ENCODE measurements around the gene OTP.

OTP gene
- 0 to 0.11 (median 0) reads per million in 9 experiments for total RNA-seq

- Mint-ChIP-seq H3K36me3 (ENCODE audit: insufficient read depth) (peaks cover 44% of the 10 kb centered on the region), H3K9me3 (peaks cover 6 to 10% of the 10 kb centered on the region in 2 donors), H3K4me1 (ENCODE audit: low read depth in 2 of 2) (peaks cover 8 to 9% of the 10 kb centered on the region in 2 donors), H3K4me3 (peak within 1 kb of the TSS in 1 of 2 donors; percentile 39), H3K27ac (peak within 1 kb of the TSS in 1 of 2 donors; percentile 87), H3K27me3 (peaks cover 77 to 81% of the 10 kb centered on the region in 2 donors)
- DNase-seq = no peak
- ATAC-seq (replicated peaks) = no peak
Observed at GRCh38 chr5:77637998-77638762, at the start of gene OTP. TSS of gene OTP (minus strand) at chr5:77638713. CDS start at chr5:77638549, 164 bp downstream.

- H3K27me3 Mint-ChIP-seq = no peaks in the 10 kb centered on the region
- H3K4me3 Mint-ChIP-seq = no peak overlapping the region
- ATAC-seq (replicated peaks) (no peak), DNase-seq (no peak)
- H3K27ac Mint-ChIP-seq = no peak overlapping the region
- no peaks in the 10 kb centered on the region for H3K9me3 Mint-ChIP-seq
- H3K36me3 Mint-ChIP-seq (ENCODE audit: insufficient read depth) = peaks cover 2% of the 10 kb centered on the region
- no peaks in the 10 kb centered on the region for H3K4me1 Mint-ChIP-seq (ENCODE audit: low read depth in 2 of 2)
Observed at GRCh38 chr5:77683171-77683732, 44.7 kb upstream of the OTP start.

- Mint-ChIP-seq H3K27ac (no peak overlapping the region), H3K36me3 (ENCODE audit: insufficient read depth) (no peaks in the 10 kb centered on the region), H3K27me3 (peaks cover 30 to 51% of the 10 kb centered on the region in 2 donors), H3K4me3 (no peak overlapping the region), H3K9me3 (no peaks in the 10 kb centered on the region), H3K4me1 (ENCODE audit: low read depth in 2 of 2) (no peaks in the 10 kb centered on the region)
- no peak for DNase-seq
- ATAC-seq (replicated peaks) = no peak
Observed at GRCh38 chr5:77670526-77670925, 32.0 kb upstream of the OTP start.

- Mint-ChIP-seq H3K9me3 (no peaks in the 10 kb centered on the region), H3K36me3 (ENCODE audit: insufficient read depth) (no peaks in the 10 kb centered on the region), H3K27ac (no peak overlapping the region), H3K4me3 (no peak overlapping the region), H3K27me3 (peaks cover 30 to 43% of the 10 kb centered on the region in 2 donors), H3K4me1 (ENCODE audit: low read depth in 2 of 2) (no peaks in the 10 kb centered on the region)
- ATAC-seq (replicated peaks) = no peak
- no peak for DNase-seq
Observed at GRCh38 chr5:77669677-77670076, 31.2 kb upstream of the OTP start.

GRCh38 chr5:77663090-77663863, 24.8 kb upstream of the OTP start:
- no peak overlapping the region for H3K4me3 Mint-ChIP-seq
- peaks cover 19 to 39% of the 10 kb centered on the region in 2 donors for H3K27me3 Mint-ChIP-seq
- H3K27ac Mint-ChIP-seq = no peak overlapping the region
- no peaks in the 10 kb centered on the region for H3K9me3 Mint-ChIP-seq
- H3K36me3 Mint-ChIP-seq (ENCODE audit: insufficient read depth) = no peaks in the 10 kb centered on the region
- no peaks in the 10 kb centered on the region for H3K4me1 Mint-ChIP-seq (ENCODE audit: low read depth in 2 of 2)
- DNase-seq (no peak), ATAC-seq (replicated peaks) (no peak)

GRCh38 chr5:77662635-77663034, 24.1 kb upstream of the OTP start:
- ATAC-seq (replicated peaks) (no peak), DNase-seq (no peak)
- no peak overlapping the region for H3K27ac Mint-ChIP-seq
- no peaks in the 10 kb centered on the region for H3K4me1 Mint-ChIP-seq (ENCODE audit: low read depth in 2 of 2)
- H3K27me3 Mint-ChIP-seq = peaks cover 26 to 45% of the 10 kb centered on the region in 2 donors
- no peak overlapping the region for H3K4me3 Mint-ChIP-seq
- H3K9me3 Mint-ChIP-seq = no peaks in the 10 kb centered on the region
- no peaks in the 10 kb centered on the region for H3K36me3 Mint-ChIP-seq (ENCODE audit: insufficient read depth)

GRCh38 chr5:77658662-77659061, 20.1 kb upstream of the OTP start:
- no peaks in the 10 kb centered on the region for H3K36me3 Mint-ChIP-seq (ENCODE audit: insufficient read depth)
- peaks cover 44 to 55% of the 10 kb centered on the region in 2 donors for H3K27me3 Mint-ChIP-seq
- no peaks in the 10 kb centered on the region for H3K9me3 Mint-ChIP-seq
- no peak for ATAC-seq (replicated peaks)
- H3K27ac Mint-ChIP-seq = no peak overlapping the region
- no peak overlapping the region for H3K4me3 Mint-ChIP-seq
- H3K4me1 Mint-ChIP-seq (ENCODE audit: low read depth in 2 of 2) = no peaks in the 10 kb centered on the region
- no peak for DNase-seq

GRCh38 chr5:77651343-77651742, 12.8 kb upstream of the OTP start:
- Mint-ChIP-seq H3K27ac (no peak overlapping the region), H3K9me3 (no peaks in the 10 kb centered on the region), H3K4me1 (ENCODE audit: low read depth in 2 of 2) (no peaks in the 10 kb centered on the region), H3K36me3 (ENCODE audit: insufficient read depth) (no peaks in the 10 kb centered on the region), H3K4me3 (no peak overlapping the region), H3K27me3 (peaks cover 36 to 78% of the 10 kb centered on the region in 2 donors)
- ATAC-seq (replicated peaks) (no peak), DNase-seq (no peak)

- Mint-ChIP-seq H3K4me1 (ENCODE audit: low read depth in 2 of 2) (no peaks in the 10 kb centered on the region), H3K27me3 (peaks cover 40 to 85% of the 10 kb centered on the region in 2 donors), H3K27ac (no peak overlapping the region), H3K36me3 (ENCODE audit: insufficient read depth) (no peaks in the 10 kb centered on the region), H3K4me3 (no peak overlapping the region), H3K9me3 (no peaks in the 10 kb centered on the region)
- ATAC-seq (replicated peaks) = no peak
- DNase-seq = no peak
Observed at GRCh38 chr5:77650686-77651085, 12.2 kb upstream of the OTP start.

GRCh38 chr5:77649776-77650175, 11.3 kb upstream of the OTP start:
- no peaks in the 10 kb centered on the region for H3K9me3 Mint-ChIP-seq

GRCh38 chr5:77645995-77646639, 7.6 kb upstream of the OTP start:
- H3K4me3 Mint-ChIP-seq = peak overlapping the region; percentile 42 to 50
- peaks cover 66 to 97% of the 10 kb centered on the region in 2 donors for H3K27me3 Mint-ChIP-seq
- DNase-seq (no peak), ATAC-seq (replicated peaks) (no peak)
- H3K4me1 Mint-ChIP-seq (ENCODE audit: low read depth in 2 of 2) = peaks cover 9 to 15% of the 10 kb centered on the region in 2 donors
- H3K27ac Mint-ChIP-seq = no peak overlapping the region
- H3K9me3 Mint-ChIP-seq = peaks cover 0 to under 1% of the 10 kb centered on the region in 2 donors
- H3K36me3 Mint-ChIP-seq (ENCODE audit: insufficient read depth) = peaks cover 20% of the 10 kb centered on the region

More at GRCh38 chr5:77649776-77650175, 11.3 kb upstream of the OTP start:
- Mint-ChIP-seq H3K27me3 (peaks cover 45 to 91% of the 10 kb centered on the region in 2 donors), H3K4me1 (ENCODE audit: low read depth in 2 of 2) (peaks cover 1 to 5% of the 10 kb centered on the region in 2 donors), H3K36me3 (ENCODE audit: insufficient read depth) (no peaks in the 10 kb centered on the region), H3K4me3 (no peak overlapping the region), H3K27ac (no peak overlapping the region)
- ATAC-seq (replicated peaks) (no peak), DNase-seq (no peak)

GRCh38 chr5:77645158-77645994, 6.9 kb upstream of the OTP start:
- DNase-seq (peak in 1 of 3 experiments; percentile 32), ATAC-seq (replicated peaks) (peak; percentile 79)
- Mint-ChIP-seq H3K36me3 (ENCODE audit: insufficient read depth) (peaks cover 24% of the 10 kb centered on the region), H3K9me3 (peaks cover 0 to 2% of the 10 kb centered on the region in 2 donors), H3K4me1 (ENCODE audit: low read depth in 2 of 2) (peaks cover 11 to 15% of the 10 kb centered on the region in 2 donors), H3K4me3 (peak overlapping the region; percentile 42 to 58), H3K27ac (no peak overlapping the region), H3K27me3 (peaks cover 74 to 97% of the 10 kb centered on the region in 2 donors)

Data from effector memory CD8-positive, alpha-beta T cell (primary cell).